Neural cell (in vitro differentiated cells): Measurements from ENCODE around the gene SLC35C1.

Experiments used
- CTCF ChIP-seq: fragments of 450-650 bp; IDR thresholded peaks from 2 replicates; pipeline ENCODE4 v1.5.1; 2014; ENCODE audit warnings: antibody characterized with exemption, mild to moderate bottlenecking, moderate library complexity; ENCODE audit not compliant: poor library complexity, severe bottlenecking
- EP300 ChIP-seq: fragments of 450-650 bp; conservative IDR thresholded peaks from 2 replicates; pipeline ENCODE4 v1.6.1; 2014; ENCODE audit warnings: antibody characterized with exemption, mild to moderate bottlenecking, moderate library complexity; ENCODE audit not compliant: poor library complexity, severe bottlenecking
- EZH2 ChIP-seq: fragments of 200-600, 300-800 bp; shearing (Covaris generic), sonication (generic); IDR thresholded peaks from 2 replicates; pipeline ENCODE4 v1.6.1; 2014; ENCODE audit warnings: antibody characterized with exemption, low read length, borderline replicate concordance, mild to moderate bottlenecking; ENCODE audit not compliant: insufficient read depth, poor library complexity, severe bottlenecking
- POLR2AphosphoS5 ChIP-seq: IDR thresholded peaks from 2 replicates; pipeline ENCODE4 v1.6.1; 2012
- REST ChIP-seq: IDR thresholded peaks from 2 replicates; pipeline ENCODE4 v1.6.1; 2012; ENCODE audit warnings: borderline replicate concordance
- SMC3 ChIP-seq: fragments of 450-650 bp; conservative IDR thresholded peaks from 2 replicates; pipeline ENCODE4 v1.6.1; 2014; ENCODE audit warnings: antibody characterized with exemption, mild to moderate bottlenecking, moderate library complexity; ENCODE audit not compliant: poor library complexity

- no peak for TF ChIP-seq EZH2
- no peak for TF ChIP-seq CTCF
- no peak for TF ChIP-seq POLR2AphosphoS5
- TF ChIP-seq EP300, result no peak
- no peak for TF ChIP-seq REST
- TF ChIP-seq SMC3, result no peak
Measured at GRCh38 chr11:45778341-45778740, 26.6 kb upstream of the SLC35C1 start.
